GM20000 (cell line): ENCODE data around the gene CDH23.

Source experiments
- DNase-seq: peaks from one replicate; pipeline ENCODE4 v3.0.0; 2012; ENCODE audit warnings: low spot score
- TF ChIP-seq, protein P1 (sequence below): IDR thresholded peaks from 2 replicates; pipeline ENCODE4 v1.5.1; 2012; ENCODE audit warnings: mild to moderate bottlenecking, control low read depth; ENCODE audit errors: extremely low read depth, missing control alignments

The CDH23 gene

DNA sequence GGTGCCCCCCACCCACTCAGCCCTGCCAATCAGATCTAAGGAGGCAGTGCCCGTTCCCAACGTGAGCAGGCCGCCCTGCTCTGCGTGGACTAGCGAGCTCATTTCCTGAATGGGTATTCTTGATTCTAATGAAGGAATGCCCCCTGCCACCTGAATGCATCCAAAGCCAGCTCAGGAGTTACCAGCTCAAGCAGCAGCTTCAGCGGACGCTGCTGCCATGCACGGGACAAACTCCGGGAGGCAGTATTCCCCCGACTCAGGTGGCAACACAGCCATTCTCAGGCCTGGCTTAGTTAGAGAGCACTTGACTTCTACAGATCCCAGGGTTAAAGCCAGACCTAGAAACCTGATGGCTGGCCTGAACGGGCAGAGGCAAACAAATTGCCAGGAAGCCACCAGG lies 428.5 kb downstream of the CDH23 start:
- DNase-seq = no peak
- TF ChIP-seq, protein P1, sequence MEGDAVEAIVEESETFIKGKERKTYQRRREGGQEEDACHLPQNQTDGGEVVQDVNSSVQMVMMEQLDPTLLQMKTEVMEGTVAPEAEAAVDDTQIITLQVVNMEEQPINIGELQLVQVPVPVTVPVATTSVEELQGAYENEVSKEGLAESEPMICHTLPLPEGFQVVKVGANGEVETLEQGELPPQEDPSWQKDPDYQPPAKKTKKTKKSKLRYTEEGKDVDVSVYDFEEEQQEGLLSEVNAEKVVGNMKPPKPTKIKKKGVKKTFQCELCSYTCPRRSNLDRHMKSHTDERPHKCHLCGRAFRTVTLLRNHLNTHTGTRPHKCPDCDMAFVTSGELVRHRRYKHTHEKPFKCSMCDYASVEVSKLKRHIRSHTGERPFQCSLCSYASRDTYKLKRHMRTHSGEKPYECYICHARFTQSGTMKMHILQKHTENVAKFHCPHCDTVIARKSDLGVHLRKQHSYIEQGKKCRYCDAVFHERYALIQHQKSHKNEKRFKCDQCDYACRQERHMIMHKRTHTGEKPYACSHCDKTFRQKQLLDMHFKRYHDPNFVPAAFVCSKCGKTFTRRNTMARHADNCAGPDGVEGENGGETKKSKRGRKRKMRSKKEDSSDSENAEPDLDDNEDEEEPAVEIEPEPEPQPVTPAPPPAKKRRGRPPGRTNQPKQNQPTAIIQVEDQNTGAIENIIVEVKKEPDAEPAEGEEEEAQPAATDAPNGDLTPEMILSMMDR = no peak

DNA sequence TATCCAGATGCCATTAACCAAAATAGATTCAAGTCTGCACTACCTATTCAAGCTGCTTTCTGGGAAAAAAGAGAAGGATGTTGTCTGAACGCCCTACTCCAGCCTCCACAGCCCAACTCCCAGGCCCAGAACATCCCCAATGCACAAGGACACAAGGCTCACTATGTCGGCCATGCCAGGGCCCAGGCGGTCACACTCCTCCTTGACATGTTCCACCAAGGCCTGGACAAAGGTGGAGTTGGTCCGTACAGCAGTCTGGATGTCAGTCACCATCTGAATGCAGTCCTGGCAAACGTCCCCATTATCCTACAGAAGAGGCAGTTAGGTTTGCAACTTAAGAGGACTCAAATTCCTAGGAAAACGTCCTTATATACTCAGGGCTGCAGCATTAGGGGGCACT lies 431.1 kb downstream of the CDH23 start:
- no peak for DNase-seq
- TF ChIP-seq, protein P1 = no peak

DNA sequence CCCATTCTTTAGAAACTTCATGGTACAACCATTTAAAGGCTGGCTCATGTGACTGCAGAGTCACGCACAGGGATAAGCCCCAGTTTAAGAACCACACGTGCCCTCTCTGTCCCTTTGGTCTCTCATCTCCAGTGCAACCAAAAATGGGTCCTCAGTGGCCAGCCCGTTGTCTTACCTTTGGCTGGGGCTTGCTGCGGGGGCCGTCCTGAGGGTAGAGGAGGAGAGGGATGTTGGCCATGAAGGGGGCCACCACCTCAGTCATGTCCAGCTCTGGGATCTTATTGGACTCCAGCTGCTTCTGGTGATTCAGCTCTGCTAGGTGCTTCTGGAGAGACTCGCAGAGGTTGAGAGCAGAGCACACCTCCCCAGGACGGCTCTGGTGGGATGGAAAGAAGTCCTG lies 432.0 kb downstream of the CDH23 start:
- TF ChIP-seq, protein P1 = no peak

DNA sequence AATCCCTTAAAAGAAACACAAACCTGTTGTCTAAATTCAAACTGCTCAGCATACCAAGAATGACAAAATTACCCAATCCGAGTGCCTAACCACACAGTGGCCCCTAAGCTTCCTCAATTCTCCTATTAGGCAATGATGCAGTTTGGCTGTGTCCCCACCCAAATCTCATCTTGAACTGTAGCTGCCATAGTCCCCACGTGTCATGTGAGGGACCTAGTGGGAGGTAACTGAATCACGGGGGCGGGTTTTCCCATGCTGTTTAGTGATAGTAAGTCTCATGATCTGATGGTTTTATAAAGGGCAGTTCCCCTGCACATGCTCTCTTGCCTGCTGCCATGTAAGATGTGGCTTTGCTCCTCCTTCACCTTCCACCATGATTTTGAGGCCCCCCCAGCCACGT lies 432.5 kb downstream of the CDH23 start:
- DNase-seq = no peak
- TF ChIP-seq, protein P1 = no peak

More for the DNA sequence above, 432.0 kb downstream of the CDH23 start:
- no peak for DNase-seq

DNA sequence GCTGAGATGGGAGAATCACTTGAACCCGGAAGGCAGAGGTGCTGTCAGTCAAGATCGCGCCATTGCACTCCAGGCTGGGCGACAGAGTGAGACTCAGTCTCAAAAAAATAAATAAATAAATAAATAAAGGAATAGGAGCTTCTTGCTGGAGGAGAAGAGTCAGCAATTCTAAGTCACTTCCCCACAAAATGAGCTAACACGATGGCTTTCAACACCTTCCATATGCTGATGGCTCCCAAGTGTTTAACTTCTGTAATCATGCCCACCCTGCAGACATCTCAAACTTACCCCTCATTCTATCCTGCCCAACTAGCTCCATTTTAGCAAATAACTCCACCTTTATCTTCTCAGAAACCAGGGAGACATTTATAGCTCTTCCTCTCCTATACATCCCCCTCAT lies 433.2 kb downstream of the CDH23 start:
- no peak for DNase-seq
- TF ChIP-seq, protein P1 = no peak

DNA sequence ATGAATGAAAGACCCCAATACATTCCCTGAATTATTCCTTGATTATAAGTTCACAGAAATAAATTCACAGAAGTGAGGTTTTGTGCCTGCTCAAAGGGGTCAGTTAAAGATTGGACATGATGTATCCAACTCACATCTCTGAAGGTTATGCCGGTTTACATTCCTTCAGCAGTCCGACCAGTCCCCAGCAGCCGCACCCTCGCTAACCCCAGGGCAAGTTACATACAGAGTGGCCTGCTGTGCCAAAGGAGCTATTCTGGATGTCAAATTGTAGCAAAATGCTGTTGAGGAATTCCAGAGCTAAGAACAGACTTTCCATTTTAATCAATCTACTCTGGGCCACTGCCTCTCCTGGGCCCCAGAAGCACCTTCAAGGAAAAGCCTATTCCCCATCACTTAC lies 434.0 kb downstream of the CDH23 start:
- no peak for DNase-seq
- TF ChIP-seq, protein P1 = no peak

DNA sequence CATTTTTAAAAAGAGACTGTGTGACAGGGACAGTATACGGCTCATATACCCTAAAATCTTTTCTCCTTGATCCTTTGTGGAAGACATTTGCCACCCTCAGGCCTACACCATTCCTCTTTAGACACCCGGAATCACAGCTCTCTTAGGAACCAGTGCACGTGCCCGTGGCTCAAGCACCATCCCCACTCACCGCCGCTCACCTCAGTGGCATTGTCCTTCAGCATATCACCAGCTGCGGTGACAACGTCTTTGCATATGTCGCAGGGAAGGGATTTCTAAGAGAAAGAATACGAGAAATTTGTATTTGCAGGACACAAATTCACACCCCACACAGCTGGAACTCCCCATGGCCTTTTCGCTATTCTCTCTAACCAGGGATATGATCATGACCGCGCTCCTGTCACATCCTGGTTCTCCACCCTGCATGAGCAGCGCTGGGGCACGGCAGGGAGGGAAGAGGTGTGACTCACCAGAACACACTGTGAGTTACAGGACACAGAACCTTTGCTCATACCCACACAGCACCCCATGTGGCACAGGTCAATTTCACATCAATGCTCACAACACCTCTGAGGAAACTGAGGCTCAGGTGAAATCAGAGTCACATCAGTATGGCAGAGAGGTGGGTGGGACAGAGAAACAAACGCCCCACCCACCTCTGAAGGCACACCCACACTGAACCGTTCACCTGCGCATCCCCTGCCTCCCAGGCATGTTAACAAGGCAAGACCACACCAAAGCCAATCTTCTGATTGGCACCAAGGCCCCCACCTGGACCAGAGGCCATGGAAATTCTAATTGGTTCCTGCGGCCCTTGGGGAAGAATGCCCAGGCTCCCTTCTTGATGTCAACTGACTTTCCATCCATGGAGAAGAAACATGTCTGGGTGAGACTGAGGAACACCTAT lies 435.2 kb downstream of the CDH23 start:
- no peak for DNase-seq
- TF ChIP-seq, protein P1 = no peak
